ENCODE data around the gene FAM228A. TPM values are rescaled to one million over a fixed set of nuclear protein-coding genes. Genes with fewer than 3 reads are reported as not detected.

FAM228A gene
- total and polyA plus RNA-seq, 2 of the 4 experiments (the other 2 are of a cell fraction), result not detected

DNA sequence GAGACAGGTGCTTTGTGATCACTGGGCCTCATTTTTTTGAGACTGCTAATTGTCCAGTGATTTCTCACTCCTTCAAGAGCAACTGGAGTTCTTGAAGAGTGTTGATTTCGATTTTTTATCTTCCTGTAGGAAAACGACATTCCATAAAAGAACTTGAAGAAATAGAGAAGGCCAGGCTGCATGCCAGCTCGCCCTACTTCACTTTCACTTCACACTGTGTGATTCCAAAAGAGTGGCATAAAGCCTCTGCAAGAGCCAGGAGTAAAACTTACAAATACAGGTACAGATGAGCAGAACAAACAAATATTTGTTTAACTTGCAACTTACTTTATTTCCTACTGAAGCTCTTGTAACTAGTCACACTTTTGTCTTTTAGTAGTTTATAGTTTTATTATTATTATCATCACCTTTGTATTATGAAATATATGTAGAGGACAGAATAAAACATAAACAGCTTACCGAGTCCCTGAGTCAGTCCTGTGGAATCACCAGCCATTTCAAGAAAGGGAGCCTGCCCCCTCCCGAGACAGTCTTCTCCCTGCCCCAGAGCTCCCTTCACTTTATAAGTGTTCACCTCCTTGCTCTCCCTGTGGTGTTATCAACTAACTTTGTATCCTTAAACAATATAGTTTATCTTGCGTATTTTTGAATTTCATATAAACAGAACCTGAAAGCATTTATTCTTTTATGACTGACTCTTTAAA is 8.7 kb downstream of the FAM228A start:
- Histone ChIP-seq H3K9me1 (ENCODE audit: insufficient read depth, low read length) (no peaks in the 10 kb centered on the region), H3K27me3 (ENCODE audit: control insufficient read depth, insufficient read depth, low read length) (peaks cover 3% of the 10 kb centered on the region; the same call in 1 of the 2 replicates), H3K9me3 (ENCODE audit: control insufficient read depth, insufficient read depth, low read length) (0 out of 2 replicates have a peak, but pooled peaks cover 1% of the 10 kb centered on the region), H3K36me3 (ENCODE audit: control insufficient read depth, insufficient read depth, low read length) (no peaks in the 10 kb centered on the region), H2BK5ac (ENCODE audit: low read depth, low read length, poor library complexity, severe bottlenecking) (no peak overlapping the region), H3K56ac (ENCODE audit: extremely low read depth, insufficient read depth, low read length) (no peak overlapping the region), H3K4ac (ENCODE audit: low read depth, low read length) (no peak overlapping the region), H3K27ac (ENCODE audit: insufficient read depth, low read length) (no peak overlapping the region), H3K23ac (ENCODE audit: low read depth, low read length) (no peak overlapping the region), H3K79me1 (ENCODE audit: low read depth in 1 of 2, low read length in 2 of 2) (no peaks in the 10 kb centered on the region), H3K4me3 (ENCODE audit: insufficient read depth, low read depth, low read length) (no peak overlapping the region), H3K4me1 (ENCODE audit: control insufficient read depth, insufficient read depth, low read length) (peaks cover 2% of the 10 kb centered on the region; the same call in 1 of the 2 replicates), H3K4me2 (ENCODE audit: low read depth, low read length) (no peak overlapping the region), H2BK120ac (ENCODE audit: low read depth, low read length) (no peak overlapping the region), H3K18ac (ENCODE audit: low read depth, low read length) (no peak overlapping the region), H2AK9ac (replicated peaks; ENCODE audit: low read depth, low read length, poor library complexity) (no peak overlapping the region), H4K8ac (ENCODE audit: low read depth in 2 of 2, low read length in 2 of 2) (no peak overlapping the region), H4K5ac (ENCODE audit: low read depth, low read length) (no peak overlapping the region), H2AFZ (replicated peaks; ENCODE audit: low read length, poor library complexity) (no peak overlapping the region), H2BK15ac (ENCODE audit: low read depth, low read length) (no peak overlapping the region), H4K20me1 (ENCODE audit: insufficient read depth, low read length) (no peaks in the 10 kb centered on the region), H4K91ac (ENCODE audit: insufficient read depth, low read depth, low read length) (no peak overlapping the region), H2AK5ac (ENCODE audit: low read depth, low read length) (no peak overlapping the region), H3K14ac (replicated peaks; ENCODE audit: low read depth, low read length) (no peak overlapping the region), H3K9ac (ENCODE audit: low read depth, low read length) (no peak overlapping the region), H2BK20ac (ENCODE audit: low read depth, low read length) (no peak overlapping the region)
- no TSS peak for BruUV-seq (replicated peaks)
- DNase-seq (peak; percentile 28), ATAC-seq (ENCODE audit: low read depth) (peak; percentile 81)
- in situ Hi-C loops (cut with MboI; ENCODE audit: low sequenced_read_pairs), result no loop called here
- CTCF ChIA-PET, result interaction anchor here (1.0 kb wide), 1 partner anchor 36 kb away, joined by 3 read pairs; no protein-coding TSS in a partner anchor
- intact Hi-C loops (cut with micrococcal nuclease), result no loop called here
- dilution Hi-C loops (cut with HindIII; ENCODE audit: low sequenced_read_pairs, unreplicated experiment), result no loop called here
- no peak for TF ChIP-seq RAD21 (IDR thresholded peaks at IDR 0.05; ENCODE audit: low read length)
- no peak for TF ChIP-seq MAZ (IDR thresholded peaks at IDR 0.05; ENCODE audit: borderline replicate concordance, low read depth, low read length)
- no peak for TF ChIP-seq RCOR1 (IDR thresholded peaks at IDR 0.05; ENCODE audit: insufficient replicate concordance, low read length)
- no peak for TF ChIP-seq USF2 (IDR thresholded peaks at IDR 0.05; ENCODE audit: low read depth, low read length)
- no peak for TF ChIP-seq MXI1 (IDR thresholded peaks at IDR 0.05; ENCODE audit: borderline replicate concordance, low read depth, low read length)
- no peak for TF ChIP-seq FOS (IDR thresholded peaks at IDR 0.05; ENCODE audit: low read depth, low read length)
- no peak for TF ChIP-seq NFE2L2 (IDR thresholded peaks at IDR 0.05; ENCODE audit: low read depth, low read length)
- TF ChIP-seq POLR2A (IDR thresholded peaks at IDR 0.05; ENCODE audit: low read depth, low read length), result no peak
- no peak for TF ChIP-seq CTCF (conservative IDR thresholded peaks at IDR 0.05; ENCODE audit: low read depth, low read length)
- TF ChIP-seq RFX5 (IDR thresholded peaks at IDR 0.05; ENCODE audit: low read depth, low read length), result no peak
- TF ChIP-seq CHD1 (IDR thresholded peaks at IDR 0.05; ENCODE audit: low read depth, low read length), result no peak
- TF ChIP-seq, protein P1, sequence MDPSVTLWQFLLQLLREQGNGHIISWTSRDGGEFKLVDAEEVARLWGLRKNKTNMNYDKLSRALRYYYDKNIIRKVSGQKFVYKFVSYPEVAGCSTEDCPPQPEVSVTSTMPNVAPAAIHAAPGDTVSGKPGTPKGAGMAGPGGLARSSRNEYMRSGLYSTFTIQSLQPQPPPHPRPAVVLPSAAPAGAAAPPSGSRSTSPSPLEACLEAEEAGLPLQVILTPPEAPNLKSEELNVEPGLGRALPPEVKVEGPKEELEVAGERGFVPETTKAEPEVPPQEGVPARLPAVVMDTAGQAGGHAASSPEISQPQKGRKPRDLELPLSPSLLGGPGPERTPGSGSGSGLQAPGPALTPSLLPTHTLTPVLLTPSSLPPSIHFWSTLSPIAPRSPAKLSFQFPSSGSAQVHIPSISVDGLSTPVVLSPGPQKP (IDR thresholded peaks at IDR 0.05; ENCODE audit: borderline replicate concordance, low read depth, low read length), result no peak
- no peak for TF ChIP-seq SMC3 (IDR thresholded peaks at IDR 0.05; ENCODE audit: low read depth, low read length)
- no peak for TF ChIP-seq BHLHE40 (IDR thresholded peaks at IDR 0.05; ENCODE audit: low read depth, low read length)
- TF ChIP-seq MAFK (IDR thresholded peaks at IDR 0.05; ENCODE audit: low read depth, low read length), result no peak
- TF ChIP-seq CEBPB (IDR thresholded peaks at IDR 0.05; ENCODE audit: low read depth, low read length), result no peak
- POLR2A ChIA-PET (ENCODE audit: unreplicated experiment), result no interaction called here
- no CpG with 5 or more reads among the region's 6 CpGs for WGBS, 2 experiments (ENCODE audit: extremely low coverage in 2 of 2, insufficient read length in 1 of 2)
